HepG2 (cell line): Measurements from ENCODE around the gene DNAJC21. TPM values are rescaled to one million over a fixed set of nuclear protein-coding genes. Genes with fewer than 3 reads are reported as not detected.

Experiments used
- CEBPB ChIP-seq: IDR thresholded peaks from 2 replicates; pipeline ENCODE4 v1.6.1; 2011; ENCODE audit warnings: low read depth, low read length, improper control_type of control experiment, borderline replicate concordance
- FOSL2 ChIP-seq: sonication (generic); formaldehyde crosslinking; IDR thresholded peaks from 2 replicates; pipeline ENCODE4 v1.4.0; 2020; ENCODE audit warnings: missing genetic modification reagents
- FOXA1 ChIP-seq, 2 experiments: fragments of 450-650 bp in 1 of 2; sonication (generic) in 1 of 2; formaldehyde crosslinking in 1 of 2; IDR thresholded peaks; 2 replicates each; pipeline versions ENCODE4 v1.4.0 to v1.6.1; 2016 to 2020; ENCODE audit warnings: missing genetic modification reagents in 1 of 2
- HOMEZ ChIP-seq: IDR thresholded peaks from 2 replicates; pipeline ENCODE4 v1.6.1; 2016; ENCODE audit warnings: low read depth
- KLF15 ChIP-seq: sonication (generic); formaldehyde crosslinking; IDR thresholded peaks from 2 replicates; pipeline ENCODE4 v1.8.1; 2023; ENCODE audit warnings: borderline replicate concordance, mild to moderate bottlenecking, inconsistent platforms, missing genetic modification reagents, mixed read lengths
- NFIB ChIP-seq: sonication (generic); formaldehyde crosslinking; IDR thresholded peaks from 2 replicates; pipeline ENCODE4 v1.9.0; 2021; ENCODE audit warnings: missing genetic modification reagents, mild to moderate bottlenecking, borderline replicate concordance
- NONO ChIP-seq, 2 experiments: fragments of 450-650 bp in 1 of 2; sonication (generic) in 1 of 2; formaldehyde crosslinking in 1 of 2; IDR thresholded peaks in 1 of 2; conservative IDR thresholded peaks in 1 of 2; 2 replicates each; pipeline versions ENCODE4 v1.6.1 to v1.8.0; 2017 to 2022; ENCODE audit warnings: mild to moderate bottlenecking in 1 of 2, missing genetic modification reagents in 1 of 2, moderate library complexity in 1 of 2
- RAD51 ChIP-seq: fragments of 450-650 bp; IDR thresholded peaks from 2 replicates; pipeline ENCODE4 v1.6.1; 2016; ENCODE audit warnings: borderline replicate concordance
- RFX3 ChIP-seq: IDR thresholded peaks from 2 replicates; pipeline ENCODE4 v1.6.1; 2016; ENCODE audit warnings: missing biosample characterization, missing genetic modification reagents
- RNF2 ChIP-seq: fragments of 450-650 bp; conservative IDR thresholded peaks from 2 replicates; pipeline ENCODE4 v1.6.1; 2016; ENCODE audit warnings: low read depth
- SAP130 ChIP-seq: IDR thresholded peaks from 2 replicates; pipeline ENCODE4 v1.6.1; 2016; ENCODE audit warnings: low read depth
- YY1 ChIP-seq: IDR thresholded peaks from 2 replicates; pipeline ENCODE4 v1.6.1; 2011; ENCODE audit warnings: low read length, low read depth, moderate library complexity, mild to moderate bottlenecking; ENCODE audit not compliant: insufficient read depth, insufficient replicate concordance
- ZBTB10 ChIP-seq: sonication (generic); formaldehyde crosslinking; IDR thresholded peaks from 2 replicates; pipeline ENCODE4 v1.4.0; 2020; ENCODE audit warnings: missing genetic modification reagents, borderline replicate concordance
- polyA plus RNA-seq, 8 experiments: library from polyadenylated mRNA; depleted of rRNA in 3 of 8; stranded (reverse) in 7 of 8; unstranded in 1 of 8; fragments of >200 nt; fragmentation: Illumina TruSeq in 4 of 8; extraction: Trizol in 4 of 8; gene quantifications; 2 replicates each; pipeline versions ENCODE4 v1.2.1 to v1.2.3, GENCODE V29; 2011 to 2016; ENCODE audit warnings: low read depth in 4 of 8, missing spikeins in 1 of 8, mixed read lengths in 1 of 8; ENCODE audit not compliant: insufficient read depth in 1 of 8
- total RNA-seq, 5 experiments: library from RNA; depleted of rRNA; stranded (reverse); fragments of >200 nt; fragmentation: Illumina TruSeq; extraction: Trizol; gene quantifications; 2 replicates each; pipeline ENCODE4 v1.2.3, GENCODE V29; 2016; ENCODE audit warnings: low read depth in 1 of 5
- TF ChIP-seq, protein P1 (sequence below): sonication (generic); formaldehyde crosslinking; IDR thresholded peaks from 2 replicates; pipeline ENCODE4 v1.4.0; 2020; ENCODE audit warnings: missing genetic modification reagents
- TF ChIP-seq, protein P2 (sequence below): sonication (generic); formaldehyde crosslinking; IDR thresholded peaks from 2 replicates; pipeline ENCODE4 v1.4.0; 2020; ENCODE audit warnings: mild to moderate bottlenecking, missing genetic modification reagents
- TF ChIP-seq, protein P3 (sequence below): sonication (generic); formaldehyde crosslinking; IDR thresholded peaks from 2 replicates; pipeline ENCODE4 v1.4.0; 2020; ENCODE audit warnings: missing genetic modification reagents

Gene DNAJC21
- total and polyA plus RNA-seq, 2 of the 13 experiments (the other 11 are each of a cell fraction or from before 2014, with no cell fraction given), result 10.9 to 41.6 TPM

DNA sequence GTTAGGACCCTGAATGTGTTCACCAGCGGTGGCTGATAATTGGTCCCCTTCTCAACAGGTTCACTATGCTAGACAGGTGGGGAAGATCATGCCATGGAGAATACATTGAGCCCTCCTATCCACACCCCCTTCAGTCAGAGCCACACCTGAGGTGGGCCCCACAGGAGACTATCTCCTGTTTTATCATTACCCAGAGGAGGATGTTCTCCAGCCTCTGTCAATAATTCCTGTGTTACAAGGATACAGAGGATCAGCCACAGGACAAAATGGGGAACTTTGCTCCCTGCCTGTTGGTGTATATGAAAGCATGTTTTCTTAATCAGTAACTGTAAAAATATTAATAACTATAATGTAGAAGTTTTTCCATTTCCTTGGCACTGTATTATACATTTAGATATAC is 40.0 kb upstream of the DNAJC21 start (continued):
- TF ChIP-seq HOMEZ (peak; percentile 61; the same call in 1 of the 2 replicates), CEBPB (no peak), KLF15 (no peak), RNF2 (no peak), ZBTB10 (no peak), SAP130 (CRISPR knock-in tag) (peak; percentile 32; the same call in 1 of the 2 replicates), NONO (IDR thresholded peaks at IDR 0.05) (no peak), NONO (CRISPR knock-in tag; conservative IDR thresholded peaks at IDR 0.05) (no peak), YY1 (no peak), RAD51 (no peak), FOSL2 (0 out of 2 replicates have a peak, but pooled peaks have one; percentile 27), RFX3 (CRISPR knock-in tag) (no peak), FOXA1 (IDR thresholded peaks at IDR 0.05) (no peak), FOXA1 (CRISPR knock-in tag; IDR thresholded peaks at IDR 0.05) (peak; percentile 62), NFIB (CRISPR knock-in tag) (no peak)
- TF ChIP-seq, protein P1, sequence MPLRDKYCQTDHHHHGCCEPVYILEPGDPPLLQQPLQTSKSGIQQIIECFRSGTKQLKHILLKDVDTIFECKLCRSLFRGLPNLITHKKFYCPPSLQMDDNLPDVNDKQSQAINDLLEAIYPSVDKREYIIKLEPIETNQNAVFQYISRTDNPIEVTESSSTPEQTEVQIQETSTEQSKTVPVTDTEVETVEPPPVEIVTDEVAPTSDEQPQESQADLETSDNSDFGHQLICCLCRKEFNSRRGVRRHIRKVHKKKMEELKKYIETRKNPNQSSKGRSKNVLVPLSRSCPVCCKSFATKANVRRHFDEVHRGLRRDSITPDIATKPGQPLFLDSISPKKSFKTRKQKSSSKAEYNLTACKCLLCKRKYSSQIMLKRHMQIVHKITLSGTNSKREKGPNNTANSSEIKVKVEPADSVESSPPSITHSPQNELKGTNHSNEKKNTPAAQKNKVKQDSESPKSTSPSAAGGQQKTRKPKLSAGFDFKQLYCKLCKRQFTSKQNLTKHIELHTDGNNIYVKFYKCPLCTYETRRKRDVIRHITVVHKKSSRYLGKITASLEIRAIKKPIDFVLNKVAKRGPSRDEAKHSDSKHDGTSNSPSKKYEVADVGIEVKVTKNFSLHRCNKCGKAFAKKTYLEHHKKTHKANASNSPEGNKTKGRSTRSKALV, result peak; percentile 41; the same call in 1 of the 2 replicates
- TF ChIP-seq, protein P2, sequence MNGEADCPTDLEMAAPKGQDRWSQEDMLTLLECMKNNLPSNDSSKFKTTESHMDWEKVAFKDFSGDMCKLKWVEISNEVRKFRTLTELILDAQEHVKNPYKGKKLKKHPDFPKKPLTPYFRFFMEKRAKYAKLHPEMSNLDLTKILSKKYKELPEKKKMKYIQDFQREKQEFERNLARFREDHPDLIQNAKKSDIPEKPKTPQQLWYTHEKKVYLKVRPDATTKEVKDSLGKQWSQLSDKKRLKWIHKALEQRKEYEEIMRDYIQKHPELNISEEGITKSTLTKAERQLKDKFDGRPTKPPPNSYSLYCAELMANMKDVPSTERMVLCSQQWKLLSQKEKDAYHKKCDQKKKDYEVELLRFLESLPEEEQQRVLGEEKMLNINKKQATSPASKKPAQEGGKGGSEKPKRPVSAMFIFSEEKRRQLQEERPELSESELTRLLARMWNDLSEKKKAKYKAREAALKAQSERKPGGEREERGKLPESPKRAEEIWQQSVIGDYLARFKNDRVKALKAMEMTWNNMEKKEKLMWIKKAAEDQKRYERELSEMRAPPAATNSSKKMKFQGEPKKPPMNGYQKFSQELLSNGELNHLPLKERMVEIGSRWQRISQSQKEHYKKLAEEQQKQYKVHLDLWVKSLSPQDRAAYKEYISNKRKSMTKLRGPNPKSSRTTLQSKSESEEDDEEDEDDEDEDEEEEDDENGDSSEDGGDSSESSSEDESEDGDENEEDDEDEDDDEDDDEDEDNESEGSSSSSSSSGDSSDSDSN (CRISPR knock-in tag), result no peak
- TF ChIP-seq, protein P3, sequence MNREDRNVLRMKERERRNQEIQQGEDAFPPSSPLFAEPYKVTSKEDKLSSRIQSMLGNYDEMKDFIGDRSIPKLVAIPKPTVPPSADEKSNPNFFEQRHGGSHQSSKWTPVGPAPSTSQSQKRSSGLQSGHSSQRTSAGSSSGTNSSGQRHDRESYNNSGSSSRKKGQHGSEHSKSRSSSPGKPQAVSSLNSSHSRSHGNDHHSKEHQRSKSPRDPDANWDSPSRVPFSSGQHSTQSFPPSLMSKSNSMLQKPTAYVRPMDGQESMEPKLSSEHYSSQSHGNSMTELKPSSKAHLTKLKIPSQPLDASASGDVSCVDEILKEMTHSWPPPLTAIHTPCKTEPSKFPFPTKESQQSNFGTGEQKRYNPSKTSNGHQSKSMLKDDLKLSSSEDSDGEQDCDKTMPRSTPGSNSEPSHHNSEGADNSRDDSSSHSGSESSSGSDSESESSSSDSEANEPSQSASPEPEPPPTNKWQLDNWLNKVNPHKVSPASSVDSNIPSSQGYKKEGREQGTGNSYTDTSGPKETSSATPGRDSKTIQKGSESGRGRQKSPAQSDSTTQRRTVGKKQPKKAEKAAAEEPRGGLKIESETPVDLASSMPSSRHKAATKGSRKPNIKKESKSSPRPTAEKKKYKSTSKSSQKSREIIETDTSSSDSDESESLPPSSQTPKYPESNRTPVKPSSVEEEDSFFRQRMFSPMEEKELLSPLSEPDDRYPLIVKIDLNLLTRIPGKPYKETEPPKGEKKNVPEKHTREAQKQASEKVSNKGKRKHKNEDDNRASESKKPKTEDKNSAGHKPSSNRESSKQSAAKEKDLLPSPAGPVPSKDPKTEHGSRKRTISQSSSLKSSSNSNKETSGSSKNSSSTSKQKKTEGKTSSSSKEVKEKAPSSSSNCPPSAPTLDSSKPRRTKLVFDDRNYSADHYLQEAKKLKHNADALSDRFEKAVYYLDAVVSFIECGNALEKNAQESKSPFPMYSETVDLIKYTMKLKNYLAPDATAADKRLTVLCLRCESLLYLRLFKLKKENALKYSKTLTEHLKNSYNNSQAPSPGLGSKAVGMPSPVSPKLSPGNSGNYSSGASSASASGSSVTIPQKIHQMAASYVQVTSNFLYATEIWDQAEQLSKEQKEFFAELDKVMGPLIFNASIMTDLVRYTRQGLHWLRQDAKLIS, result no peak
